WTC11 (cell line): ENCODE results near the gene CGB5.

ENCODE experiments used
- ATF3 ChIP-seq: sonication (generic); formaldehyde crosslinking; conservative IDR thresholded peaks from 2 replicates; pipeline ENCODE4 v1.8.1; 2022; ENCODE audit warnings: mild to moderate bottlenecking, missing genetic modification reagents
- CTCF ChIP-seq: fragments of 200-600 bp; IDR thresholded peaks from 2 replicates; pipeline ENCODE4 v1.8.0; 2022; ENCODE audit warnings: antibody characterized with exemption
- E2F4 ChIP-seq: sonication (generic); formaldehyde crosslinking; IDR thresholded peaks from 2 replicates; pipeline ENCODE4 v1.8.1; 2022; ENCODE audit warnings: low read depth, mild to moderate bottlenecking, moderate library complexity, missing genetic modification reagents, borderline replicate concordance
- IRF1 ChIP-seq: sonication (generic); formaldehyde crosslinking; IDR thresholded peaks from 2 replicates; pipeline ENCODE4 v1.8.0; 2023; ENCODE audit warnings: missing genetic modification reagents
- JUN ChIP-seq: sonication (generic); formaldehyde crosslinking; IDR thresholded peaks from 2 replicates; pipeline ENCODE4 v1.8.0; 2023; ENCODE audit warnings: mild to moderate bottlenecking, missing genetic modification reagents
- MAX ChIP-seq: sonication (generic); formaldehyde crosslinking; IDR thresholded peaks from 2 replicates; pipeline ENCODE4 v1.8.0; 2022; ENCODE audit warnings: mild to moderate bottlenecking, missing genetic modification reagents
- NFE2L1 ChIP-seq: sonication (generic); formaldehyde crosslinking; IDR thresholded peaks from 2 replicates; pipeline ENCODE4 v1.8.1; 2023; ENCODE audit warnings: missing genetic modification reagents
- NFYB ChIP-seq: sonication (generic); formaldehyde crosslinking; conservative IDR thresholded peaks from 2 replicates; pipeline ENCODE4 v1.8.0; 2022; ENCODE audit warnings: low read depth, missing genetic modification reagents
- PREB ChIP-seq: sonication (generic); formaldehyde crosslinking; IDR thresholded peaks from 2 replicates; pipeline ENCODE4 v1.8.1; 2022; ENCODE audit warnings: mild to moderate bottlenecking, missing genetic modification reagents, moderate library complexity, borderline replicate concordance
- TCF7 ChIP-seq: sonication (generic); formaldehyde crosslinking; IDR thresholded peaks from 2 replicates; pipeline ENCODE4 v1.8.0; 2022; ENCODE audit warnings: mild to moderate bottlenecking, low read depth, missing genetic modification reagents, moderate library complexity
- TP53 ChIP-seq: sonication (generic); formaldehyde crosslinking; IDR thresholded peaks from 2 replicates; pipeline ENCODE4 v1.8.1; 2023; ENCODE audit warnings: mild to moderate bottlenecking, missing genetic modification reagents
- USF1 ChIP-seq: sonication (generic); formaldehyde crosslinking; IDR thresholded peaks from 2 replicates; pipeline ENCODE4 v1.8.0; 2022; ENCODE audit warnings: mild to moderate bottlenecking, missing genetic modification reagents
- USF2 ChIP-seq: sonication (generic); formaldehyde crosslinking; IDR thresholded peaks from 2 replicates; pipeline ENCODE4 v1.8.1; 2023; ENCODE audit warnings: mild to moderate bottlenecking, missing genetic modification reagents, moderate library complexity
- ZNF317 ChIP-seq: sonication (generic); formaldehyde crosslinking; IDR thresholded peaks from 2 replicates; pipeline ENCODE4 v1.8.1; 2023; ENCODE audit warnings: low read depth, mild to moderate bottlenecking, moderate library complexity, missing genetic modification reagents, borderline replicate concordance

- TF ChIP-seq NFE2L1 (CRISPR knock-in tag) (no peak), ATF3 (CRISPR knock-in tag) (no peak), CTCF (no peak), E2F4 (no peak), TCF7 (CRISPR knock-in tag) (no peak), IRF1 (CRISPR knock-in tag) (no peak), USF1 (no peak), ZNF317 (no peak), JUN (no peak), TP53 (CRISPR knock-in tag) (no peak), NFYB (CRISPR knock-in tag) (no peak), MAX (CRISPR knock-in tag) (no peak), PREB (no peak), USF2 (CRISPR knock-in tag) (no peak)
Measured at GRCh38 chr19:49061445-49061844, 17.8 kb downstream of the CGB5 start.
